ENCODE data around the gene THSD7B.

The THSD7B gene

GRCh38 chr2:136916131-136916530 is 150.8 kb downstream of the THSD7B start:
- Histone ChIP-seq H3K9me2 (ENCODE audit: low read depth, low read length) (no peaks in the 10 kb centered on the region), H3K9ac (ENCODE audit: low read length) (no peak overlapping the region), H2AFZ (ENCODE audit: low read length) (no peak overlapping the region), H3K79me2 (ENCODE audit: insufficient read depth, low read length) (no peaks in the 10 kb centered on the region), H3K4me2 (ENCODE audit: low read length) (no peak overlapping the region), H4K20me1 (ENCODE audit: insufficient read depth, low read length) (no peaks in the 10 kb centered on the region), H3K36me3 (ENCODE audit: insufficient read depth, low read length) (no peaks in the 10 kb centered on the region), H3K9me3 (ENCODE audit: low read length) (no peaks in the 10 kb centered on the region), H3F3A (ENCODE audit: insufficient read depth, low read length) (no peaks in the 10 kb centered on the region), H3K27ac (ENCODE audit: low read depth, low read length, poor library complexity, severe bottlenecking) (no peak overlapping the region), H3K27me3 (ENCODE audit: insufficient read depth, low read length) (no peaks in the 10 kb centered on the region), H3K4me1 (ENCODE audit: insufficient read depth, low read length, severe bottlenecking) (no peaks in the 10 kb centered on the region), H3K4me3 (ENCODE audit: low read depth, low read length, poor library complexity, severe bottlenecking) (no peak overlapping the region)
- TF ChIP-seq, protein P1, sequence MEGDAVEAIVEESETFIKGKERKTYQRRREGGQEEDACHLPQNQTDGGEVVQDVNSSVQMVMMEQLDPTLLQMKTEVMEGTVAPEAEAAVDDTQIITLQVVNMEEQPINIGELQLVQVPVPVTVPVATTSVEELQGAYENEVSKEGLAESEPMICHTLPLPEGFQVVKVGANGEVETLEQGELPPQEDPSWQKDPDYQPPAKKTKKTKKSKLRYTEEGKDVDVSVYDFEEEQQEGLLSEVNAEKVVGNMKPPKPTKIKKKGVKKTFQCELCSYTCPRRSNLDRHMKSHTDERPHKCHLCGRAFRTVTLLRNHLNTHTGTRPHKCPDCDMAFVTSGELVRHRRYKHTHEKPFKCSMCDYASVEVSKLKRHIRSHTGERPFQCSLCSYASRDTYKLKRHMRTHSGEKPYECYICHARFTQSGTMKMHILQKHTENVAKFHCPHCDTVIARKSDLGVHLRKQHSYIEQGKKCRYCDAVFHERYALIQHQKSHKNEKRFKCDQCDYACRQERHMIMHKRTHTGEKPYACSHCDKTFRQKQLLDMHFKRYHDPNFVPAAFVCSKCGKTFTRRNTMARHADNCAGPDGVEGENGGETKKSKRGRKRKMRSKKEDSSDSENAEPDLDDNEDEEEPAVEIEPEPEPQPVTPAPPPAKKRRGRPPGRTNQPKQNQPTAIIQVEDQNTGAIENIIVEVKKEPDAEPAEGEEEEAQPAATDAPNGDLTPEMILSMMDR (IDR thresholded peaks at IDR 0.05; ENCODE audit: low read length), result no peak
- TF ChIP-seq EZH2 (IDR thresholded peaks at IDR 0.05; ENCODE audit: borderline replicate concordance, low read length), result no peak

- H3K36me3 ChIP-seq (ENCODE audit: insufficient read depth, low read length), result no peaks in the 10 kb centered on the region
- no peak overlapping the region for H2AFZ ChIP-seq (ENCODE audit: low read length)
- no peaks in the 10 kb centered on the region for H4K20me1 ChIP-seq (ENCODE audit: insufficient read depth, low read length)
- H3K79me2 ChIP-seq (ENCODE audit: insufficient read depth, low read length), result no peaks in the 10 kb centered on the region
- H3F3A ChIP-seq (ENCODE audit: insufficient read depth, low read length), result no peaks in the 10 kb centered on the region
- H3K9ac ChIP-seq (ENCODE audit: low read length), result no peak overlapping the region
- no peak overlapping the region for H3K27ac ChIP-seq (ENCODE audit: low read depth, low read length, poor library complexity, severe bottlenecking)
- TF ChIP-seq, protein P1 (IDR thresholded peaks at IDR 0.05; ENCODE audit: low read length), result no peak
- no peak for TF ChIP-seq EZH2 (IDR thresholded peaks at IDR 0.05; ENCODE audit: borderline replicate concordance, low read length)
- no peaks in the 10 kb centered on the region for H3K4me1 ChIP-seq (ENCODE audit: insufficient read depth, low read length, severe bottlenecking)
- no peaks in the 10 kb centered on the region for H3K9me2 ChIP-seq (ENCODE audit: low read depth, low read length)
- H3K4me2 ChIP-seq (ENCODE audit: low read length), result no peak overlapping the region
- H3K9me3 ChIP-seq (ENCODE audit: low read length), result no peaks in the 10 kb centered on the region
- H3K27me3 ChIP-seq (ENCODE audit: insufficient read depth, low read length), result no peaks in the 10 kb centered on the region
- H3K4me3 ChIP-seq (ENCODE audit: low read depth, low read length, poor library complexity, severe bottlenecking), result no peak overlapping the region
These were observed 152.1 kb downstream of the THSD7B start for GRCh38 chr2:136917411-136917881.

DNA sequence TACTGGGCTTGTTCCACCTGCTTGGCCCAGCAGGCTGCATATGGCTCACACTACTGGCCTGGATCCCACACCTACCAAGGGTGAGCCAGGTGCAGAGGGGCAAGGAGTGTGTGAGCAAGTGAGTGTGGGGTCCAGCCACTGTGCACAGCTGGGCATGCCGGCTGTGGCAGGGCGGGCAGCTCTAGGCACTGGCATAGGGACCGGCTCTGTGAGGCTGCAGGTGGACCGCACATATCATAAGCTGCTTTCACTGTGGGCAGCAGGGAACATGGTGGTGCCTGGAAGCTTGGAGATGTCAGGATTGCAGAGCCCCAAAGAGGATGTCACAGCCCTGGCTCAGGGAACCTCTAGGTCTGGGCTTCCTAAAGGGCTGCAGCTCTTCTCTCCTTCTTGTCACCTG is 154.3 kb downstream of the THSD7B start:
- Histone ChIP-seq H3K36me3 (ENCODE audit: insufficient read depth, low read length) (no peaks in the 10 kb centered on the region), H4K20me1 (ENCODE audit: insufficient read depth, low read length) (no peaks in the 10 kb centered on the region), H3K9ac (ENCODE audit: low read length) (no peak overlapping the region), H3K4me3 (ENCODE audit: low read depth, low read length, poor library complexity, severe bottlenecking) (no peak overlapping the region), H3K9me3 (ENCODE audit: low read length) (no peaks in the 10 kb centered on the region), H3K9me2 (ENCODE audit: low read depth, low read length) (no peaks in the 10 kb centered on the region), H3K27me3 (ENCODE audit: insufficient read depth, low read length) (no peaks in the 10 kb centered on the region), H3F3A (ENCODE audit: insufficient read depth, low read length) (no peaks in the 10 kb centered on the region), H3K4me2 (ENCODE audit: low read length) (no peak overlapping the region), H3K4me1 (ENCODE audit: insufficient read depth, low read length, severe bottlenecking) (no peaks in the 10 kb centered on the region), H2AFZ (ENCODE audit: low read length) (no peak overlapping the region), H3K79me2 (ENCODE audit: insufficient read depth, low read length) (no peaks in the 10 kb centered on the region), H3K27ac (ENCODE audit: low read depth, low read length, poor library complexity, severe bottlenecking) (no peak overlapping the region)
- no peak for TF ChIP-seq EZH2 (IDR thresholded peaks at IDR 0.05; ENCODE audit: borderline replicate concordance, low read length)
- TF ChIP-seq, protein P1 (IDR thresholded peaks at IDR 0.05; ENCODE audit: low read length), result no peak
